NB4 (cell line): ENCODE measurements around the gene EIPR1.
"Not testable (repeated sequence)": the region's sequence is repeated elsewhere in the genome, so short reads cannot be mapped to it uniquely, and the experiment has no call there.

Source experiments
- DNase-seq: peaks from one replicate; pipeline ENCODE4 v3.0.0; 2010; ENCODE audit warnings: low read depth
- H3K4me3 ChIP-seq: one replicate; pipeline ENCODE4 v1.5.1; 2011; ENCODE audit warnings: mild to moderate bottlenecking, low read depth, low read length, moderate library complexity
- MAX ChIP-seq: IDR thresholded peaks from 2 replicates; pipeline ENCODE4 v1.6.1; 2011; ENCODE audit warnings: low read depth, low read length
- MYC ChIP-seq: IDR thresholded peaks from 2 replicates; pipeline ENCODE4 v1.6.1; 2011; ENCODE audit warnings: low read depth, low read length
- POLR2A ChIP-seq: IDR thresholded peaks from 2 replicates; pipeline ENCODE4 v1.6.1; 2011; ENCODE audit warnings: mild to moderate bottlenecking; ENCODE audit not compliant: insufficient read length; ENCODE audit errors: extremely low read depth
- TF ChIP-seq, protein P1 (sequence below): IDR thresholded peaks from one replicate; pipeline ENCODE4 v1.5.1; 2012; ENCODE audit warnings: low read depth, low read length

EIPR1 gene

GRCh38 chr2:3379647-3380534 is 2.3 kb upstream of the EIPR1 start, which contains the start of gene TRAPPC12:
Gene TRAPPC12, plus strand, starts transcription at chr2:3379694. Its CDS starts 7,930 bp downstream, at chr2:3387624.
- peak; percentile 96 for DNase-seq
- TF ChIP-seq POLR2A (peak; percentile 85), MYC (peak; percentile 79), MAX (peak; percentile 53; the same call in 1 of the 2 replicates)
- TF ChIP-seq, protein P1, sequence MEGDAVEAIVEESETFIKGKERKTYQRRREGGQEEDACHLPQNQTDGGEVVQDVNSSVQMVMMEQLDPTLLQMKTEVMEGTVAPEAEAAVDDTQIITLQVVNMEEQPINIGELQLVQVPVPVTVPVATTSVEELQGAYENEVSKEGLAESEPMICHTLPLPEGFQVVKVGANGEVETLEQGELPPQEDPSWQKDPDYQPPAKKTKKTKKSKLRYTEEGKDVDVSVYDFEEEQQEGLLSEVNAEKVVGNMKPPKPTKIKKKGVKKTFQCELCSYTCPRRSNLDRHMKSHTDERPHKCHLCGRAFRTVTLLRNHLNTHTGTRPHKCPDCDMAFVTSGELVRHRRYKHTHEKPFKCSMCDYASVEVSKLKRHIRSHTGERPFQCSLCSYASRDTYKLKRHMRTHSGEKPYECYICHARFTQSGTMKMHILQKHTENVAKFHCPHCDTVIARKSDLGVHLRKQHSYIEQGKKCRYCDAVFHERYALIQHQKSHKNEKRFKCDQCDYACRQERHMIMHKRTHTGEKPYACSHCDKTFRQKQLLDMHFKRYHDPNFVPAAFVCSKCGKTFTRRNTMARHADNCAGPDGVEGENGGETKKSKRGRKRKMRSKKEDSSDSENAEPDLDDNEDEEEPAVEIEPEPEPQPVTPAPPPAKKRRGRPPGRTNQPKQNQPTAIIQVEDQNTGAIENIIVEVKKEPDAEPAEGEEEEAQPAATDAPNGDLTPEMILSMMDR = peak; percentile 20
- peak within 1 kb of the TSS; percentile 95 for H3K4me3 ChIP-seq

DNA sequence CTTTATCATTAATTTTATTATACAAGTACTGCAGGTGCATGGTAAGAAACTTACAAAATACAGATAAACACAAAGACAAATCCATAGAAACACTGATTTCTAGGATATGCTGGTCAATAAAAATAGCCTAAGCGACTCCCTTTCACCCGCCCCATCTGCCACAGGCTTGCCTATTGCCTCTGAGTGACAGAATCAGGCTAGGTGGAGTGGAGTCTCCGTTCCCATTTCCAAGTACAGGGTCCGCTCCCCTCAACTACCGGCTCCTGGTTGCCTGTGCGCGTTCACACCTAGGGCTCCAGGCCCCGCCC is 1.7 kb upstream of the EIPR1 start:
- TF ChIP-seq POLR2A = no peak
- no peak for TF ChIP-seq MAX
- TF ChIP-seq, protein P1 = no peak
- no peak for TF ChIP-seq MYC
- DNase-seq = no peak

DNA sequence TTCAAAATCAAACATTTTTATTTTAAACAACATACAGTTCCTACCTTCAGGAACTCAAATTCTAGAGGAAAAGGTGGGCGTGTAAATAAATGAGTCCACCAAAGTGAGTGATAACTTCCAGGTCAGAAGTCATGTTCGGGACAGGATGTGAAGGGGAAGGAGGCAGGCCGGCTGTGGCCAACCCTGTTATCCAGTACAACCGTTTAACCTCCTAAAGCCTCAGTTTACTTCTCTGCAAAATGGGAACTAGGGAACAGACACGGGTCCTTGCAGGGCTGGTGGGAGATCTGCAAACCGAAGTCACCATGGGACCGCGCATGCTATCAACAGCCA is 373 bp downstream of the EIPR1 start:
- H3K4me3 ChIP-seq = peak overlapping the region; percentile 95
- TF ChIP-seq MYC (no peak), POLR2A (no peak), MAX (no peak)
- TF ChIP-seq, protein P1 = no peak
- DNase-seq = peak; percentile 70

More for the DNA sequence above, 1.7 kb upstream of the EIPR1 start:
- peak overlapping the region; percentile 94 for H3K4me3 ChIP-seq

DNA sequence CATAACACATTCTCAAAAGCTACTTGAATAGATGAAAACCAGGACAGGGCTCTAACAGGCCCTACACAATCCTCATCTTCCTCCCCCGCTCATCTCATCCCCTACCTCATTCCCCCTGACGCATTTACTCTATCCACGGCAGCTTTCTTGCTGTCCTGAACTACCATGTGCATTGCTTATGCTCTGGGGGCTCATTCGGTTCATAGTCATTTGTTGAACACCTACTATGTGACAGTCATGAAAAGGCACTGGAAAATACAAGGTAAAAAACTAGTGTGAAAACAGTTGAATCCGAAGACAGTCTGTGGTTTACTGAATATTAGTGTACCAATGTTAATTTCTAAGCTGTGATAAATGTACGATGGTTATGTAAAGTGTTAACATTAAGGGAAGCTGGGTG is 797 bp downstream of the EIPR1 start:
- DNase-seq = peak; percentile 10
- peak overlapping the region; percentile 95 for H3K4me3 ChIP-seq
- TF ChIP-seq, protein P1 = no peak
- TF ChIP-seq MAX = no peak
- TF ChIP-seq POLR2A = no peak
- no peak for TF ChIP-seq MYC

GRCh38 chr2:3369340-3370181 is 8.1 kb downstream of the EIPR1 start:
- not testable (repeated sequence) for H3K4me3 ChIP-seq, DNase-seq

GRCh38 chr2:3368261-3368722 is 9.3 kb downstream of the EIPR1 start:
- TF ChIP-seq MYC = no peak
- TF ChIP-seq POLR2A = no peak
- TF ChIP-seq, protein P1 = no peak
- TF ChIP-seq MAX = no peak
- no peak for DNase-seq
- H3K4me3 ChIP-seq = no peak overlapping the region
